Brain microvascular endothelial cell (primary cell): ENCODE results near the gene FAM163B.

ENCODE experiments used
- DNase-seq: peaks from one replicate; pipeline ENCODE4 v3.0.0-alpha.2; 2020
- H3K27ac ChIP-seq: fragments of 250-450 bp; sonication (Bioruptor Pico); 2 replicates; pipeline ENCODE4 v1.5.1; 2020; ENCODE audit warnings: mild to moderate bottlenecking, moderate library complexity
- H3K27me3 ChIP-seq: fragments of 250-450 bp; sonication (Bioruptor Pico); replicated peaks from 2 replicates; pipeline ENCODE4 v1.5.1; 2020; ENCODE audit warnings: mild to moderate bottlenecking
- H3K36me3 ChIP-seq: fragments of 250-450 bp; sonication (Bioruptor Pico); replicated peaks from 2 replicates; pipeline ENCODE4 v1.5.1; 2020; ENCODE audit warnings: mild to moderate bottlenecking
- H3K4me3 ChIP-seq: 2 replicates; pipeline ENCODE4 v1.5.1; 2011; ENCODE audit warnings: low read depth, mild to moderate bottlenecking, control low read depth, low read length, moderate library complexity
- in situ Hi-C: cut with HindIII; loops from 2 replicates; pipeline ENCODE4 v1.10.0; 2017; ENCODE audit warnings: low sequenced_read_pairs, low pct_ligation_motif_present
- TF ChIP-seq, protein P1 (sequence below): IDR thresholded peaks from 2 replicates; pipeline ENCODE4 v1.5.1; 2011; ENCODE audit warnings: low read depth, mild to moderate bottlenecking, moderate library complexity, low read length, control low read depth, inconsistent platforms; ENCODE audit errors: missing control alignments

Gene FAM163B

GRCh38 chr9:133614056-133614455 lies 4.9 kb upstream of the FAM163B start:
- Histone ChIP-seq H3K4me3 (no peak overlapping the region), H3K27ac (no peak overlapping the region), H3K27me3 (peaks cover 52% of the 10 kb centered on the region), H3K36me3 (no peaks in the 10 kb centered on the region)
- in situ Hi-C loops, result no loop called here
- TF ChIP-seq, protein P1, sequence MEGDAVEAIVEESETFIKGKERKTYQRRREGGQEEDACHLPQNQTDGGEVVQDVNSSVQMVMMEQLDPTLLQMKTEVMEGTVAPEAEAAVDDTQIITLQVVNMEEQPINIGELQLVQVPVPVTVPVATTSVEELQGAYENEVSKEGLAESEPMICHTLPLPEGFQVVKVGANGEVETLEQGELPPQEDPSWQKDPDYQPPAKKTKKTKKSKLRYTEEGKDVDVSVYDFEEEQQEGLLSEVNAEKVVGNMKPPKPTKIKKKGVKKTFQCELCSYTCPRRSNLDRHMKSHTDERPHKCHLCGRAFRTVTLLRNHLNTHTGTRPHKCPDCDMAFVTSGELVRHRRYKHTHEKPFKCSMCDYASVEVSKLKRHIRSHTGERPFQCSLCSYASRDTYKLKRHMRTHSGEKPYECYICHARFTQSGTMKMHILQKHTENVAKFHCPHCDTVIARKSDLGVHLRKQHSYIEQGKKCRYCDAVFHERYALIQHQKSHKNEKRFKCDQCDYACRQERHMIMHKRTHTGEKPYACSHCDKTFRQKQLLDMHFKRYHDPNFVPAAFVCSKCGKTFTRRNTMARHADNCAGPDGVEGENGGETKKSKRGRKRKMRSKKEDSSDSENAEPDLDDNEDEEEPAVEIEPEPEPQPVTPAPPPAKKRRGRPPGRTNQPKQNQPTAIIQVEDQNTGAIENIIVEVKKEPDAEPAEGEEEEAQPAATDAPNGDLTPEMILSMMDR, result no peak
- no peak for DNase-seq

- TF ChIP-seq, protein P1, result no peak
- no peak for DNase-seq
- no peak overlapping the region for H3K4me3 ChIP-seq
- in situ Hi-C loops, result no loop called here
- H3K36me3 ChIP-seq, result no peaks in the 10 kb centered on the region
- H3K27me3 ChIP-seq, result peaks cover 55% of the 10 kb centered on the region
- H3K27ac ChIP-seq, result no peak overlapping the region
Measured at GRCh38 chr9:133613432-133613831, 4.2 kb upstream of the FAM163B start.

GRCh38 chr9:133612816-133613215 lies 3.6 kb upstream of the FAM163B start:
- no peak for DNase-seq
- TF ChIP-seq, protein P1, result no peak
- no peaks in the 10 kb centered on the region for H3K36me3 ChIP-seq
- H3K27me3 ChIP-seq, result peaks cover 56% of the 10 kb centered on the region
- in situ Hi-C loops, result no loop called here
- no peak overlapping the region for H3K4me3 ChIP-seq
- H3K27ac ChIP-seq, result no peak overlapping the region

DNA sequence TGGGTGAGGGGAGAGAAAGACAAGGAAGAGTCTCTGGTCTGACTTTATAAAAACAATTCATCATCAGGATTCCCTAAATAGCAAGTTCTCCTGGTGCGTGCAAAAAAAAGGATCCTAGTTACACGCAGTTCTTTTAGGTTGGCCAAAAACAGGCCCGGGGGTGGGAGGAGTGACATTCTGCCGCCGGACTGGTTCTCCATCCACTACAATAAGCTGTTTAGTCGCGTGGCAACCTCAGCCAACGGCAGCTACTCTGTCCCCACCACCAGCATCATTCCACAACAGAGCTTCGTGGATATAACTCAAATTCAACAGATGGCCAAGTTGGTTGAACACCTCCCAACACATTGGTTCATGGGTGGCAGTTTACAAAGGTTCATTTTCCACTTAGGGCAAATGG lies 2.9 kb upstream of the FAM163B start:
- H3K27me3 ChIP-seq, result peaks cover 63% of the 10 kb centered on the region
- TF ChIP-seq, protein P1, result no peak
- DNase-seq, result no peak
- no peak overlapping the region for H3K27ac ChIP-seq
- no peak overlapping the region for H3K4me3 ChIP-seq
- H3K36me3 ChIP-seq, result no peaks in the 10 kb centered on the region
- in situ Hi-C loops, result no loop called here

DNA sequence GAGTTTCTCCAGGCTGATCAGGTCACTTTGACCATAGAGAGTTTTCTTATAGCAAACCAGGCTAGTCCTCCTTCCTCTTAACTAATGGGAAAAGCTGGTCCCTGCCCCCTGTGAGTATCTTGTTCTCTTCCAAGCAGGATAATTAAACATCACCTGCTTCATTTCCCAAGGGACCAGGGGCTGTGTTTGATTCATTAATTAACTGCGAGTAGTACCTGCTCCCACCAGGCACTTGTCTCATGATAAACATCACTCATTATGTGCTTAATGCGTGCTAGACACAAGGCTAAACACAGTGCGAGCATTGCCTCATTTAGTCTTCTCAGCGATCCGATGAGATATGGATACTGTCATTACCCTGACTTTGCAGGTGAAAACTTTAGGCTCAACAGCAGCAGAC lies 1.7 kb upstream of the FAM163B start:
- H3K27me3 ChIP-seq, result peaks cover 56% of the 10 kb centered on the region
- H3K27ac ChIP-seq, result no peak overlapping the region
- DNase-seq, result no peak
- no peaks in the 10 kb centered on the region for H3K36me3 ChIP-seq
- in situ Hi-C loops, result no loop called here
- TF ChIP-seq, protein P1, result no peak
- H3K4me3 ChIP-seq, result no peak overlapping the region

DNA sequence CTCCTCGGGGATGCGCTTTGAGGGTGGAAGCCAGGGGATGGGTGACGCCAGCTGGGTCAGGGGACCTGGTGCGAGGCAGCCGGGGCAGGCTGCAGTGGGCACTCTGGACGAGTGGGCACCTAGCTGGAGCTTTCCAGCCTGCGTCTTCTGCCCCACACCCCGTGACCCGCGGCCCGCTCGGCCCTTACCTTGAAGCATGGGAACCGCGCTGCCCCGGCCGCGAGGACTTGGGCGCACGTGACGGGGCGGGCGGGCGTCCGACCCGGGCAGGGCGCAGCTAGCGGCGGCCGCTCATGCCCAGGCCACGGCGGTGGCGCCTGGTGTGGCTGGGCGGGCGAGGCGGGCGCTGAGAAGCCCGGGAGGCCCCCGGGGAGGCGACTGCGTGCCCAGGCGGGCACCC lies 300 bp downstream of the FAM163B start:
- DNase-seq, result no peak
- in situ Hi-C loops, result no loop called here
- Histone ChIP-seq H3K27me3 (peaks cover 36% of the 10 kb centered on the region), H3K36me3 (no peaks in the 10 kb centered on the region), H3K27ac (no peak overlapping the region), H3K4me3 (no peak overlapping the region)
- TF ChIP-seq, protein P1, result no peak
